Measurements from ENCODE around the gene TUBB6.

The TUBB6 gene

DNA sequence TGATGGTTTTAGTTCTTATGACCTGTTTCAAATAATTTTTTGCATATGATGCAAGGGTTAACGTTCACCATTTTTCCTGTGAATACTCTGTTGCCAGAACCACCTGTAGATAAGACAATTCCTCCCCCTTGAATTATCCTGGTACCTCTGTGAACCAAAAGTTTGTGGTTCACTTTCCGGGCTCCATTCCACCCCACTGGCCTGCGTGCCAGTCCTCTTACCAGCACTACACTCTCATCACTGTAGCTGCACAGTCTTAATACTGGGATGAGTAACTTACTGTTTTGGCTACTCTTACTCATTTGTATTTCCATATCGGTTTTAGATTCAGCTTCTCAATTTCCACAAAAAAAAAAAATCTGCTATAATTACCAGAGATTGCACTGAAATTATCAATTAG is 34.6 kb downstream of the TUBB6 start:
- no peak for DNase-seq

DNA sequence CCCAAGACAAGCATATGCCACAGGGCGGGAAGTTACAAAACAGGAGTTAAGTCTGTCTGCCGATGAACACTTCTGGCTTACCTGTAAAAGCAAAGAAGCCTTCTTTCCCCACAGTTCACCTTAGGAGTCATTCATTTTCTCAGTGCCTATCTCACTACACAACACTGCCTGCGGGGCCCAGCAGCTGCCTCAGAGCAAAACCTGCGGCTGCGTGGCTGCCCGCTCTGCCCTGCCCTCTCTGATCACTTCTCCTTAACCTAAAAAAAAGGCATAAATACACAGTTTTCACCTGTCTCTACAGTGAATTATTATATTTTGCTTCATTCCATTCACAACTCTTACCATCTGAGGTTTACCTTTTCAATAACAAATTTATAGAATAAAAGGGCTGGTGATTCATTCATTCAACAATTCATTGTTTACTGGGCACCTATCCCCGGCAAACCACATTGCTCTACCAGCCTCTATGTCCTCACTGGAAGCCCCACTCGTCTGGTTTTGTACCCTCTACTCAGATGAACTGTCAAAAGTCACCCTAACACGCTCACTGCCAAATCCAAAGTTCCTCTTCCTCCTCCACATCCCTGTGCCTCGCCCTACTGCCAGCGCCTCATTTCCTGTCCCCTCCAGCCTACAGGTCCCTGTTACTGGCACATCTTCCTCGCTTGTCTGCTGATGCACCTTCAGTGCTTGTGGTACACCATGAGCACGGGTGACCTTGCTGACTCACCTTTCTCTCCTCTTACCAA is 37.6 kb downstream of the TUBB6 start:
- no peak for DNase-seq

DNA sequence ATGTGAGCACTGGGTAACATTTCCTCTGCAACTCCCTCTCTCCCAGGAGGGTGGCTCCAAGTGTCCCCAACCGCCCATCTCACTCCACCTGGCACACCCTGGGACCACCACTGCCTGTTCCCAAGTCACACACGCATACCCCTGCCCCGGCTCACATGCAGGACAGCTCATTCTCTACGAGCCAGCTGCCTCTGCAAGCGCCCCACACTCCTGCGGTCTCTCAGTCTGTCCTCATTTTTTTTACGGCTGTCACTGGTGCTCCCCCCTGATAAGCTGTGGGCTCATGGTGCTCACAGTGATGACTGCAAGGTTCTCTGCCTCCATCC is 38.2 kb downstream of the TUBB6 start:
- no peak for DNase-seq

DNA sequence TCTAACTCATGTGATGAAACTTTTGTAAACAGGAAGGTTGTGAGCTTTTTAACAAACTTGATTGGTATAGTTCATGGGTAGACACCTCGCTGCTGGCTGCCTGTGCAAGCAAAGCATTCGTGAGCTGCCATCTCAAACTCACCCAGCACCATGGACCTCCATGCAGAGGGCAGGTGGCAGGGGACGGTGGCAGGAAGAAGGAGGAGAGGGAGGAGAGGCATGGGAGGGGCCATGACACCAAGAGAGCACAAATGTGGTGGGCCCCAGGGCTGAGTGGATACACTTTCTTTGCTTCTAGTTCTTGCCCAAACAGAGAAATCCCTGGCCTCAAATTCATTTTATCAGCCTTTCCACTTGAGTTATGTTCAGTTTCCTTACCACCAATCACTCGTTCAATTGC is 39.9 kb downstream of the TUBB6 start:
- DNase-seq = no peak

DNA sequence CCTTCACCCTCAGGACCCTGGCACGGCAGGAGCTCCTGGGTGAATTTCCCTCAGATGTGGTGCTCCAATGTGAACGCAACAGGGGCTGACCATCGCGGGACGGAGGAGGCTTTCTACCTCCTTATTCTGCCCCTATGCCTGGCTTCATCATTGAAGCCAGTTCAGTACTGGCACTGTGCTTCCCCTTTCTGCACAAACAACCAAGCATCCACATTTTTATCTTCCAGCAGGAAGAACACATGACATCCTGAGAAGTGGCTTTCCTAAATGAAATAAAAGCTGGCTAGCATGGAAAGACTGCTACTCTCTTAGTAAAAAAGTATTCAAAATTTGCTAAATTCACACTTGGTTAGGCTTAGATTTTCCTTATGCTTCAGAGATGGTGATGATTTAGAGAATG is 44.1 kb downstream of the TUBB6 start:
- DNase-seq = no peak

DNA sequence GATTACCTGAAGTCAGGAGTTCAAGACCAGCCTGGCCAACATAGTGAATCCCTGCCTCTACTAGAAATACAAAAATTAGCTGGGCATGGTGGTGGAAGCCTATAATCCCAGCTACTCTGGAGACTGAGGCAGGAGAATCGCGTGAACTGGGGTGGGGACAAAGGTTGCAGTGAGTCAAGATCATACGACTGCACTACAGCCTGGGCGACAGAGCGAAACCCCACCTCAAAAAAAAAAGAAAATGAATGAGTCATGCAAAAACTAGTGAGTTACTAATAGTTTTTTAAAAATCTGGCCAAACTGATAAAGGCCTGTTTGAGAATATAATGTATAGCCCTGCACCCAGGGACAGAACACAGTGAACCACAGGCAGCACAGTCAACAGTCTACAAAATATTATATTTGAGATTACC is 51.5 kb downstream of the TUBB6 start:
- no peak for DNase-seq

DNA sequence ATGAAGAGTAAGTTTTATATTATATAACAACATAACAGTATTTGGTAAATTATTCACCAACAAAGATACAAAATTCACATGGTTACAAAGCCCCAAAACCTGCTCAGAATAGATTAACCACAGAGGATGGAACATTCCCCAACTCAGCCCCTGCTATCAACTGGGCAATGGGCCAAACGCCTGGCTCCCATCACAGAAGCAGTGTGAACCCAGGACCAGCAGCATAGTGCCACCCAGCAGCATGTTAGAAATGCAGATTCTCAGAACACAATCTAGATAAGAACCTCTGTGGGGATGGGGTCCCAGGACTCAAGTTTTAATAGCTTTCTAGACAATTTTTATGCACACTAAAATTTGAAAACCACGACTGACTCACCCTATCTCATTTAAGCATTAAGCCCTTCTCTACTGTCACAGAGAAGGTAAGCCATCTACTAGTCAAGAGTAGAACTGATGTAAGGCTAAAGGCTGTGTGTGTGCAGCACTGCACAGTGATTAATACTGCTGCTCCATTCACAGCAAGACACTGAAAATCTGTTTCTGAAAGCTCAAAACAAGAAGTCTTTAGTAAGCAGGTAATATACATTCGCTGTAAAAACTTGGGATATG is 53.8 kb downstream of the TUBB6 start:
- DNase-seq = no peak

DNA sequence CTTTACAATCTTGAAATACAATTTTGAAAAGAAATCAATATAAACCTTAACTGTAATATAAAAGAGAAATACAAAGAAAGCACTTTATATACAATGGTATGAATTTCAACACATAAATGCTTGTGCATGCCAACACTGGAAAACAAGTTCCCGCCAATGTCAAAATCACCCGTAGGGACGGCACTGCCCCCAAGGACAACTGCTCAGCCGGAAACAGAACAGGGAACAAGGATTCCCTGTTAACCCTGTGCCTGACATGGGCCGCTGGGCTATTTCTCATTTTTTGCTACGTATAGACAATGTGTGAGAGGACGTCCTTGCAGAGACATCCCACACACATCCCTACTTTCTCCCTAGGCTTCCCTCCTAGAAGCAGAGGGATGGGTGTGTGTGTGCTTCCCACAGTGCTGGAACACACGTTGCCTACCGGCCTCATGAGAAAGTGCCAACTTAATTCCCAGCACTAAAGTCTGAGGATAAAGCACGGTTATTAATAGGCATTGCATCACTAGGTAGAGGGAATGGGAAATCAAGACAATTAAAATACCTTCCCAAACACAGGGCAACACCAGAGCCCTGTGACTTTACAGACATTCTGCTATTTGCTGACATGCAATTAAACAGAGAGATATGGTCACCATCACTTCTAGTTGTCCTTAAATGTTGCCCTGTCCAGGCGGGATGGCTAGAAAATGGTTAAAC is 54.6 kb downstream of the TUBB6 start:
- DNase-seq = no peak

DNA sequence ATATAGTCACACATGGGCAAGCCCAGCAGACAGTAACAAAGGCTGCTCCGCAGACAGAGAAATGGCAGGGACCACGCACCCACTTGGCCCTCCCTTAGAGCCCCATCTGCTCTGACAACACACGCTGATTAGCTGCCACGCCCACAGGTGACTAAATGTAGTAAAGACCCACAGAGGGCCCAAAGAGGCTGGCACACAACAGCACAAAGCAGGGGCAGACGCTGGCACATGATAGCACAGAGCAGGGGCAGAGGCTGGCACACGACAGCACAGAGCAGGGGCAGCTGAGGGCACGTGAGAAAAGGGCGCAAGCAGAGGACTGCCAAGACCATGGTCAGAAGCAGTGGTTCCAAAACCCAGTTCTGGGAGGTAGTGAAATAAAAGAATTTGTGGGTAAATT is 58.3 kb downstream of the TUBB6 start:
- DNase-seq = no peak

DNA sequence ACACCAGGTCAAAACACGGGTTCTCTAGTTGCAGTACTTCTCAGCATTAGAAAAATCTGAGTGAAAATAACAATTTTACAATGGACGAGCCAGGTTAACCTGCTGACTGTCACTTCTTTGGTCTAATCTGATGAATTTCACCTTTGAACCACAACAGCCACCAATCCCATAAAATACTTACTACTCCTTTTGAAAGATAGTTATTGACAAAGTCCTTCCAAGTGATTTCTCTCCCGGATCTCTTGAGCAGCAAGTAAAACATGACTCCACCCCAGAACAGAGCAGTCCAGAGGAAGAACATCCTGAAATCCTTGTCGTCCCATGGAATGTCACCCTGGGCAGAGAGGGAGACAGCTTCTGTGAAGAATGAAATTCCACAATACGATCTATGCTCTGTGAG is 58.7 kb downstream of the TUBB6 start:
- no peak for DNase-seq

DNA sequence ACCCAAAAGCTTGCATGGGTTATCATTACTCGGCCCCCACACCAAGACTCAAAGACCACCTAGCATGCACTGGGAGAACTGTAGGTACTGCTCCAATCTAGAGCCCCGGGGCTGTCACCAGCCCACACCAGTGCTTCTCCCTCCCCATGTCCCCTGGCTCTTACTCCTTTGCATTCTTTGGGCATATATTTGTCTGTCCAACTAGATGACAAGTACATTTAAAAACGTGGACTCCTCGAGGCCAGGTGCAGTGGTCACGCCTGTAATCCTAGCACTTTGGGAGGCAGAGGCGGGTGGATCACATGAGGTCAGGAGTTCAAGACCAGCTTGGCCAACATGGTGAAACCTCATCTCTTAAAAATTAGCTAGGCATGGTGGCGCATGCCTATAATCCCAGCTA is 61.2 kb downstream of the TUBB6 start:
- DNase-seq = no peak

DNA sequence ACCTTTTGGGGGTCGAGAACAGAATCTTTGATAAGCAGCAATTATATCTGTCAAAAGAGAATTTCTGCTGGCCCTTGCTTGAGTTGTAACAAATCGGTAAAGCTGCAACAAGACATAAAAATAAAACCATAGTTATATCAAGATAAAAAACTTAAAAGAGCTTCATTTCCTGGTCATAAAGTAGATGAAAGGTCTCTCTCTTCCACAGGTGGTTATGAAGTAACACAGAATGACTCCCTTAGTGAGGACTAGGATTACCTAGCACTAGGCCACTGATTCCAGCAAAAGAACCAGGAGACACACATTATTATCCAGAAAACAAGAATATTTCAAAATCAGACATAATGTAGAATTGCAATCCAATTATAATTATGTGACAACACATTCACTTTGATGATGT is 63.5 kb downstream of the TUBB6 start:
- no peak for DNase-seq

DNA sequence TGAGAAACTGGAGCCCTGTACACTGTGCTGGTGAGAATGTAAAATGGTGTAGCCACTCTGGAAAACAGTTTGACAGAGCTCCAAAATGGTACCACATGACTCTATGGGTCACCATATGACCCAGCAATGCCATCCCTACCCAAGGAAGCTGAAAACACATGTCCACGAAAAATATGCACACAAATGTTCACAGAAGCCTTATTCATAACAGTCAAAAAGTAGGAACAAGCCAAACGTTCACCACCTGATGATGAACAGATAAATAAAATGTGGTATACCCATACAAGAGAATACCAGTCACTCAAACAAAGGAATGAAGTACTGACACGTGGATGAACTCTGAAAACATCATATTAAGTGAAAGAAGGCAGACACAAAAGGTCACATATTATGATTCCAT is 64.4 kb downstream of the TUBB6 start:
- no peak for DNase-seq

DNA sequence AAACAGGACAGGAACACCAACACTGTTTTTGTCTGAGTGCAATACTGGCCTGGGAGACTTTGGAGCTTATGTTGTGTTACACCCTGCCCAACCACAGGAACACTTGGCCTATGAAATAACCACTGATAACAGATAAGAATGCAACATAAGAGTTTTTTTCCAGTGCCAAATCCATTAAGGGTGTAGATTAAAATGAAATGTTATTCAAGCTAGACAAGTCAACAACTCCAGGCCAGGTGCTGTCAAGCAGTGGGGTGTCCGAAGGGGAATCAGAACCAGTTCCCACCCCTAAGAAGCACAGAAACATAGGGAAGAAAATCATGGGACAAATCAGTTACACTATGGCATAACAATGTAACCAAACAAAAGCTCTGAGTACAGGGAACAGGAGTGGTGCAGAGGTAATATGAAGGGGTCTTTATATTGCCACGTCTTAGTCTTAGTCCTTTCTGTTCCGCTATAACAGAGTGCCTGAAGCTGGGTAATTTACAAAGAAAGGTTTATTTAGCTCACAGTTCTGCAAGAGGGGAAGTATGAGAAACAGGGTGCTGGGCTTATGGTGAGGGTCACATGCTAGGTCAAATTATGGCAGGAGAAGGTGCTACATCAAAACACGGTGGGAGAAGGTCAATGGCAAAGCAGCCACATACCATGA is 65.2 kb downstream of the TUBB6 start:
- DNase-seq = no peak

DNA sequence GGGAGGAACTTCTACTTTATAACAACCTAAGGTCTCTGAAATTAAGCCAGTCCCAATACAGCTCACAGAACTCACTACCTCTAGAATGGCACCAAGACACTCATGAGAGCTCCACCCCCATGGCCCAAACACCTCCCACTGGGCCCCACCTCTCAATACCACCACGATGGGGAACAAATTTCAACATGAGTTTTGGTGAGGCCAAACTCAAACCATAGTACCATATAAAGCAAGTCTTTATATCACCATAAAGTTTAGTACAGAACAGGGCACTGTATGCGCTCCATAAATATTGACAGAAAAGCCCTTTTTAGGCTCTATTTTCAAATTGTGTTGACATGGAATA is 65.7 kb downstream of the TUBB6 start:
- DNase-seq = no peak

DNA sequence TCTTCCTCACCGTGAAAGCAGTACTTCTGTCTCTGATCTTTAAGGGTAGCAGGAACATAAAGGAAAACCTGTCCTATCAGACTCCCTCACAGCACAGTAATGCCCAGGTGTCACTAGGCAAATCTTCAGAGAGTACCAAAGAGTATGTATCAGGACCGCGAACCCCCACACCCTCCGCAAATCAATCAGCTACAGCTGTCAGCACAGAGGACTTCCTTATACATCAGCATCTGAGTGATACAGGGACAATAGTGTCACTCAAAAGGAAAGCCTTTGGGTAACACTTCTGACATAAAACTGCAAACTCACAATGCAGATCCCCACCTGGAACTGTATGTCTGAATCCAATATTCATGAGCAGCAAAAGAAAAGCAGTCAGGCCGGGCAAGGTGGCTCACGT is 66.4 kb downstream of the TUBB6 start:
- no peak for DNase-seq
